Endothelial cell of umbilical vein (primary cell): ENCODE data around the gene NEIL3. TPM values are rescaled to one million over a fixed set of nuclear protein-coding genes. Genes with fewer than 3 reads are reported as not detected.

ENCODE experiments used
- BruUV-seq: library from RNA; stranded (reverse); fragments of 400-500 nt; replicated peaks from 2 replicates; lab custom pipeline; 2021; lab: Mats Ljungman, UMichigan
- CTCF ChIA-PET: fragments of 300-600, 350-600 bp; sonication (Branson Sonifier 250); formaldehyde crosslinking; loops from one replicate; lab custom pipeline; 2021; ENCODE audit warnings: antibody characterized with exemption, inconsistent platforms; lab: Charles Lee
- POLR2A ChIA-PET: fragments of 300-600, 350-600 bp; sonication (Branson Sonifier 250); formaldehyde crosslinking; loops from one replicate; lab custom pipeline; 2021; ENCODE audit warnings: antibody characterized with exemption, inconsistent platforms; lab: Charles Lee
- DNase-seq: peaks from one replicate; pipeline ENCODE4 v3.0.0-alpha.2; 2011; ENCODE audit warnings: low read depth, low spot score
- FAIRE-seq: peaks from 2 replicates; lab custom pipeline; 2011; peaks lifted over from hg19 to GRCh38; lab: Jason Lieb, UNC
- H2AFZ ChIP-seq: 2 replicates; pipeline ENCODE4 v1.6.0; 2012; ENCODE audit warnings: low read depth, low read length, control low read depth, inconsistent platforms
- H3K27ac ChIP-seq: 2 replicates; pipeline ENCODE4 v1.5.1; 2011; ENCODE audit warnings: low read depth, mild to moderate bottlenecking, control low read depth, low read length, moderate library complexity; ENCODE audit not compliant: insufficient read depth
- H3K27me3 ChIP-seq, 2 experiments: 2 replicates each; pipeline versions ENCODE4 v1.6.0 to v1.6.1; 2011; ENCODE audit warnings: low read length in 2 of 2, mixed read lengths in 1 of 2; ENCODE audit not compliant: control insufficient read depth in 2 of 2, insufficient read depth in 2 of 2
- H3K36me3 ChIP-seq, 2 experiments: 2 replicates in 1 of 2; 3 replicates in 1 of 2; pipeline ENCODE4 v1.5.1; 2011; ENCODE audit warnings: low read length in 2 of 2, mild to moderate bottlenecking in 1 of 2, moderate library complexity in 1 of 2; ENCODE audit not compliant: control insufficient read depth in 2 of 2, insufficient read depth in 2 of 2; ENCODE audit errors: extremely low read depth in 1 of 2
- H3K4me1 ChIP-seq: 3 replicates; pipeline ENCODE4 v1.5.1; 2011; ENCODE audit warnings: mild to moderate bottlenecking, low read length; ENCODE audit not compliant: control insufficient read depth, insufficient read depth; ENCODE audit errors: extremely low read depth
- H3K4me2 ChIP-seq: 2 replicates; pipeline ENCODE4 v1.6.1; 2011; ENCODE audit warnings: low read length, control low read depth, mixed read lengths; ENCODE audit not compliant: insufficient read depth
- H3K4me3 ChIP-seq, 3 experiments: fragments of 200-600 bp in 1 of 3; sonication (generic), shearing (Covaris generic) in 1 of 3; replicated peaks in 1 of 3; 2 replicates each; pipeline ENCODE4 v1.5.1; 2011 to 2016; ENCODE audit warnings: control low read depth in 3 of 3, low read length in 3 of 3, mild to moderate bottlenecking in 2 of 3, inconsistent platforms in 1 of 3, low read depth in 1 of 3, moderate library complexity in 1 of 3; ENCODE audit not compliant: insufficient read depth in 1 of 3
- H3K79me2 ChIP-seq: 2 replicates; pipeline ENCODE4 v1.6.0; 2012; ENCODE audit warnings: low read length, inconsistent platforms; ENCODE audit not compliant: control insufficient read depth, insufficient read depth
- H3K9ac ChIP-seq: replicated peaks from 2 replicates; pipeline ENCODE3; 2011; ENCODE audit warnings: low read length, control low read depth; ENCODE audit not compliant: insufficient read depth; ENCODE audit errors: extremely low read depth
- H3K9me1 ChIP-seq: replicated peaks from 3 replicates; pipeline ENCODE4 v1.6.0; 2011; ENCODE audit warnings: mild to moderate bottlenecking, low read length; ENCODE audit not compliant: control insufficient read depth, insufficient read depth; ENCODE audit errors: extremely low read depth
- H3K9me3 ChIP-seq: replicated peaks from 2 replicates; pipeline ENCODE4 v1.5.1; 2012; ENCODE audit warnings: low read length, inconsistent platforms; ENCODE audit not compliant: control insufficient read depth, insufficient read depth
- H4K20me1 ChIP-seq: replicated peaks from 2 replicates; pipeline ENCODE3; 2011; ENCODE audit warnings: mild to moderate bottlenecking, low read length; ENCODE audit not compliant: control insufficient read depth, insufficient read depth; ENCODE audit errors: extremely low read depth
- CTCF ChIP-seq, 2 donors: IDR thresholded peaks; 1 replicate in 1 of 2; 2 replicates in 1 of 2; pipeline ENCODE4 v1.5.1; 2011; ENCODE audit warnings: low read length in 2 of 2, mild to moderate bottlenecking in 2 of 2, moderate library complexity in 2 of 2, control low read depth in 1 of 2, inconsistent platforms in 1 of 2, low read depth in 1 of 2; ENCODE audit not compliant: insufficient read depth in 1 of 2; ENCODE audit errors: extremely low read depth in 1 of 2
- EZH2 ChIP-seq: IDR thresholded peaks from 2 replicates; pipeline ENCODE4 v1.6.1; 2012; ENCODE audit warnings: borderline replicate concordance, low read depth, mild to moderate bottlenecking, moderate library complexity, low read length, inconsistent platforms; ENCODE audit not compliant: severe bottlenecking
- FOS ChIP-seq: IDR thresholded peaks from 2 replicates; pipeline ENCODE4 v1.6.1; 2011; ENCODE audit warnings: mild to moderate bottlenecking, low read length, moderate library complexity, borderline replicate concordance; ENCODE audit not compliant: insufficient read depth
- GATA2 ChIP-seq: IDR thresholded peaks from 2 replicates; pipeline ENCODE4 v1.7.0; 2011; ENCODE audit warnings: low read depth, mild to moderate bottlenecking, moderate library complexity, mixed read lengths, low read length; ENCODE audit not compliant: insufficient read length, insufficient read depth
- JUN ChIP-seq: IDR thresholded peaks from 2 replicates; pipeline ENCODE4 v1.6.1; 2011; ENCODE audit warnings: borderline replicate concordance, low read depth; ENCODE audit not compliant: insufficient read length, insufficient read depth
- MAX ChIP-seq: IDR thresholded peaks from 2 replicates; pipeline ENCODE4 v1.6.1; 2011; ENCODE audit not compliant: insufficient read depth, insufficient read length
- MYC ChIP-seq: IDR thresholded peaks from one replicate; pipeline ENCODE4 v1.6.1; 2011; ENCODE audit warnings: mild to moderate bottlenecking, low read depth, low read length
- POLR2A ChIP-seq: IDR thresholded peaks from 2 replicates; pipeline ENCODE4 v1.6.1; 2012; ENCODE audit warnings: low read depth, mild to moderate bottlenecking, control low read depth, low read length
- POLR2AphosphoS5 ChIP-seq: IDR thresholded peaks from 2 replicates; pipeline ENCODE4 v1.6.1; 2012; ENCODE audit warnings: low read depth, mild to moderate bottlenecking, control low read depth, low read length, moderate library complexity; ENCODE audit not compliant: insufficient read depth
- dilution Hi-C: fragments of 300-500 bp; cut with MboI; formaldehyde crosslinking; loops from one replicate; pipeline ENCODE4 v1.15.0; 2019; ENCODE audit warnings: low sequenced_read_pairs; ENCODE audit not compliant: extremely low pct_ligation_motif_present
- intact Hi-C: fragments of 100-400 bp; cut with micrococcal nuclease; formaldehyde crosslinking; loops from one replicate; pipeline ENCODE4 v1.10.0; 2022
- polyA plus RNA-seq, 4 experiments: library from polyadenylated mRNA; depleted of rRNA in 3 of 4; stranded (reverse) in 3 of 4; unstranded in 1 of 4; fragments of >200 nt; gene quantifications; 2 replicates each; pipeline versions ENCODE4 v1.2.1 to v1.2.3, GENCODE V29; 2011 to 2012; ENCODE audit warnings: missing spikeins in 1 of 4
- total RNA-seq: library from RNA; stranded (reverse); gene quantifications from 2 replicates; pipeline ENCODE4 v1.2.3, GENCODE V29; 2021

The NEIL3 gene
- total and polyA plus RNA-seq, 2 donors (not counting 3 experiments of a cell fraction or from before 2014, with no cell fraction given) = 3.7 to 6.9 TPM

DNA sequence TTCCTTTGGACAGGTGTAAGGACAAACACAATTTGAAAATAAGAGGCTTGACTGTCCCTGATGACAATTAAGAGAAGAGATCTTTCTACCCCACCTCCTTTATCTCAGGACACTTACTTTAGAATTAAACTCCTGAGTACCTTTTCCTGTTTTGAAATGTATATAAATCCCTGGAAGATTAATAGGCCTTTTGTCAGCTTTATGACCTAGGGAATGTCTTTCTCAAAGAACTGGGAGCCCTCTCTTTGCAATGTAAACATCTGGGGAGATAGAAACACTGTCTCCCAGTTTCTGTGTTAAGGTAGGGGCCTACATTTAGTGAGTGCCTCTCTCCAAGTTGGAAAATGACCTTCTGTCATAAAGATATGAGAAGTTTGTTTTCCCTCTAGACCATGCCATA, 100.9 kb downstream of the NEIL3 start:
- no peak for TF ChIP-seq FOS
- no peak for TF ChIP-seq MAX
- no peak for TF ChIP-seq EZH2
- no peak for TF ChIP-seq CTCF (IDR thresholded peaks at IDR 0.05; ENCODE audit: extremely low read depth in 1 of 2, insufficient read depth in 1 of 2, low read depth in 1 of 2, low read length in 2 of 2)
- dilution Hi-C loops = no loop called here
- H3K4me1 ChIP-seq = no peaks in the 10 kb centered on the region
- no TSS peak for BruUV-seq
- no peak for FAIRE-seq
- no peak overlapping the region for H3K9ac ChIP-seq
- H3K27ac ChIP-seq = no peak overlapping the region
- H2AFZ ChIP-seq = no peak overlapping the region
- intact Hi-C loops = no loop called here
- no peaks in the 10 kb centered on the region for H3K79me2 ChIP-seq
- no peaks in the 10 kb centered on the region for H3K9me1 ChIP-seq
- ChIA-PET POLR2A (no interaction called here), CTCF (no interaction called here)
- H4K20me1 ChIP-seq = no peaks in the 10 kb centered on the region
- no peaks in the 10 kb centered on the region for H3K27me3 ChIP-seq
- no peaks in the 10 kb centered on the region for H3K9me3 ChIP-seq
- no peaks in the 10 kb centered on the region for H3K36me3 ChIP-seq
- DNase-seq = no peak
- no peak overlapping the region for H3K4me3 ChIP-seq
- H3K4me2 ChIP-seq = no peak overlapping the region

- dilution Hi-C loops (no loop called here), intact Hi-C loops (no loop called here)
- no peaks in the 10 kb centered on the region for H3K36me3 ChIP-seq
- no peak overlapping the region for H2AFZ ChIP-seq
- no peaks in the 10 kb centered on the region for H4K20me1 ChIP-seq
- no peaks in the 10 kb centered on the region for H3K4me1 ChIP-seq
- no peaks in the 10 kb centered on the region for H3K27me3 ChIP-seq
- no peaks in the 10 kb centered on the region for H3K9me1 ChIP-seq
- POLR2A ChIA-PET = no interaction called here
- no peak overlapping the region for H3K9ac ChIP-seq
- DNase-seq (no peak), FAIRE-seq (no peak)
- H3K4me3 ChIP-seq = no peak overlapping the region
- no TSS peak for BruUV-seq
- CTCF ChIA-PET = no interaction called here
- no peak overlapping the region for H3K27ac ChIP-seq
- no peak for TF ChIP-seq GATA2
- TF ChIP-seq FOS = no peak
- no peak for TF ChIP-seq MYC
- no peak for TF ChIP-seq JUN
- TF ChIP-seq EZH2 = no peak
- no peak for TF ChIP-seq POLR2AphosphoS5
- no peak for TF ChIP-seq MAX
- TF ChIP-seq CTCF (IDR thresholded peaks at IDR 0.05; ENCODE audit: extremely low read depth in 1 of 2, insufficient read depth in 1 of 2, low read depth in 1 of 2, low read length in 2 of 2) = no peak
- no peak for TF ChIP-seq POLR2A
- no peaks in the 10 kb centered on the region for H3K79me2 ChIP-seq
- no peak overlapping the region for H3K4me2 ChIP-seq
- H3K9me3 ChIP-seq = no peaks in the 10 kb centered on the region
Observed at GRCh38 chr4:177411996-177412395, 102.3 kb downstream of the NEIL3 start.
